LNCaP clone FGC (cell line): Measurements from ENCODE around the gene ATP23.
A peak's percentile ranks its signal among the peaks of the same experiment; 100 is the strongest.

Experiments used
- DNase-seq: peaks from one replicate; pipeline ENCODE4 v3.0.0-alpha.2; 2011; ENCODE audit warnings: low read depth
- H3K4me3 ChIP-seq: 2 replicates; pipeline ENCODE4 v1.5.1; 2011; ENCODE audit warnings: mild to moderate bottlenecking, low read depth, low read length, control low read depth
- CTCF ChIP-seq: IDR thresholded peaks from 2 replicates; pipeline ENCODE4 v1.5.1; 2012; ENCODE audit warnings: mild to moderate bottlenecking; ENCODE audit not compliant: control insufficient read depth, insufficient read depth; ENCODE audit errors: extremely low read depth

Gene ATP23

GRCh38 chr12:57983146-57983857, 41.9 kb downstream of the ATP23 start:
- peak; percentile 33 for DNase-seq
- peak; percentile 81 for TF ChIP-seq CTCF
- H3K4me3 ChIP-seq: no peak overlapping the region

- TF ChIP-seq CTCF: no peak
- H3K4me3 ChIP-seq: no peak overlapping the region
- DNase-seq: no peak
These were observed 42.6 kb downstream of the ATP23 start for GRCh38 chr12:57983858-57984505.

- TF ChIP-seq CTCF: no peak
- H3K4me3 ChIP-seq: no peak overlapping the region
- no peak for DNase-seq
These were observed 43.3 kb downstream of the ATP23 start for GRCh38 chr12:57984629-57985151.

- no peak overlapping the region for H3K4me3 ChIP-seq
- TF ChIP-seq CTCF: no peak
- DNase-seq: no peak
These were observed 44.3 kb downstream of the ATP23 start for GRCh38 chr12:57985685-57986084.

- TF ChIP-seq CTCF: no peak
- DNase-seq: no peak
- no peak overlapping the region for H3K4me3 ChIP-seq
These were observed 48.5 kb downstream of the ATP23 start for GRCh38 chr12:57989838-57990237.

GRCh38 chr12:57990241-57990883, 49.0 kb downstream of the ATP23 start:
- no peak for DNase-seq
- H3K4me3 ChIP-seq: no peak overlapping the region
- no peak for TF ChIP-seq CTCF
